Measurements from ENCODE around the gene FNBP1L.
"Not testable (repeated sequence)": the region's sequence is repeated elsewhere in the genome, so short reads cannot be mapped to it uniquely, and the experiment has no call there.

FNBP1L gene

DNA sequence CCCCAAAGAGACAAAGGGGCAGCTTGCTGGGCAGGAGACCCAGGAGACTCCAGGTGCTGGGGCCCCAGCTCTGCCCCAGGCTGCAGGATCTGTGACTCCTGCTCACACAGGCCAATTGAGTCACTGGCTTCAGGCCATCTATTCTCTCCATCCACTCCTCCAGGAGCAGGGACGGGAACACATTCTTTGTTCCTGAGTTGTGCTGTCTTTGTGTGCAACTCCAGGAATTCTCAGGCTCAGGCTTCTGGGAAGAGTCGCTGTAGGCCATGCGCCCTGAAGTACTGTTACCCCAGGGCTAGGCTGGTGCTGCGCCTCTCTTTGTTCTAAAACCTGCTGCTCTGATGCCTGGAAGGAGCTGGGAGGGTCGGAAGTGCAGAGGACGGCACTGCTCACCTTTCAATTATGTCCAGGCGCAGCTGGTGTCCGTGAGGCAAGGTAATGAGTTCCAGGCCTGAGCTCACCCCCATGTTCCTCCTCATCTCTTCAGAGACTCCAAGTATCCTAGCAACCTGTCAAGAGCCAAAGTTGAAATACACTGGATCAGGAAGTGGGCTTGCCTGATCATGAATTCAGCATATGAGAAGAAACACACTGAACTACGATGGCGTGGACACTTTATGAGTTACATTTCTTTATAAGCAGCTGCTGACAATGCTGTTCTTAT is 127.8 kb downstream of the FNBP1L start:
- peak in 1 of 2 experiments; percentile 21 for DNase-seq

DNA sequence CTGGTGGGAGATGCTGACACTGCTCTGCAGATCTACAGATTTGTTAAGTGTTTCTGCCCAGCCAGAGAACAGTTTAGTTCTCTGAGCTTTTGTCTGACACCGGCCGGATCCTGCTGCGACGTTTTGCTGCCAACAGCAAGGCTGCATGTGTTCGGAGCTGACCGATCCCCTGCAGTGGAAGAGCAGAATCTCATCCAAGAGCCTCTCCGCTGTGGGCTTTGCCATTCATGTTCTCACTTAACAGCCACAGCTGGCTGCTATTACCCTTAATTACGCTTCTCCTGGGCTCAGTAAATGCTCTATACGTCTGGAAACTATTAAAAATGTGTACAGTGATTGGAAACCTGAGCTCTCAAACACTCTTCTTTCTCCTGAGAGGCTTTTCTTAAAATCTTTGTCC is 128.4 kb downstream of the FNBP1L start:
- no peak for DNase-seq

GRCh38 chr1:93576746-93577145 is 128.8 kb downstream of the FNBP1L start:
- no peak for DNase-seq

GRCh38 chr1:93577536-93578432 is 129.9 kb downstream of the FNBP1L start:
- DNase-seq, result no peak

GRCh38 chr1:93578433-93578830 is 130.5 kb downstream of the FNBP1L start:
- DNase-seq, result no peak

DNA sequence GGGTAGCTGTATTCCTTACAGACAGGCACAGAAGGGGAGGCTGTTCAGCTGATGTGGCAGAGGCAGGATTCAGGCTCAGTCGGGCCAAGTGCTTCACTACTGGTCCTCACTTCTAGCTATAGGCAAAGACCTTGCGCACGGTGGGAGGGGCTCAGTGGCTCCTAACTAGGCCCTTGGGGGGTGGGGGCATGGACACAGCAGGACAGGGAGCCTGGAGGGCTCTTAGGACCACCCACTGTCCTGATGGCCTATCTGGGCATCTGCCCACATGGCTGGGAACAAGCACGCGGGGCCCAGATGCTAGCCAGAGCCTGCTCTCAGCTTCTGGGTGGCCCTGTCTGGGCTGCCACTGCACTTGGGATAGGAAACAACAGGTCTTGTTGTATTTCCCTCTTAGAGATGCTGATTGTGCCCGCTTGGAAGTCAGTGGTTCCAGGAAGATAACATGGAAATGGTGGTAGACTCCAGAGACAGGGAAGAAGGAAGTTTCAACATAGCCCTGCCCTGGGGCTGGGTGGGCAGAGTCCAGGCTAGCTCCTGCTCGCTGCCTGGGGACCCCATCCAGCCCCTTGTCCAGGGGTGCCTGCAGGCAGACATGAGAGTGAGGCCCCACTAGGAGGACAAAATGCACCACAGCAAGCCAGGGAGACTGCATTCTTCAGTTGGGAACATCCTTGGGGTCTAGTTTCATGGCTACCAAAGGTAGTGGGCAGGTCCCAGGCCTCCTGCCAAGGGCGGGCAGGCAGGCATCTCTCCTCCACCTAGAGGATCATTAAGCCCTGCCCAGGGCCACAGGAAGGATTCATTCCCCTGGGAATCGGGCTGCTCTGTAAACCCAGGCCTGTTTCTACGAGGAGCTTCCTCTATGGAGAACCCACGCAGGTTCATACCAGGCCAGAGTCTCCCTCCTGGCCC is 131.2 kb downstream of the FNBP1L start:
- no peak for DNase-seq

GRCh38 chr1:93579891-93580290 is 132.0 kb downstream of the FNBP1L start:
- no peak for DNase-seq

DNA sequence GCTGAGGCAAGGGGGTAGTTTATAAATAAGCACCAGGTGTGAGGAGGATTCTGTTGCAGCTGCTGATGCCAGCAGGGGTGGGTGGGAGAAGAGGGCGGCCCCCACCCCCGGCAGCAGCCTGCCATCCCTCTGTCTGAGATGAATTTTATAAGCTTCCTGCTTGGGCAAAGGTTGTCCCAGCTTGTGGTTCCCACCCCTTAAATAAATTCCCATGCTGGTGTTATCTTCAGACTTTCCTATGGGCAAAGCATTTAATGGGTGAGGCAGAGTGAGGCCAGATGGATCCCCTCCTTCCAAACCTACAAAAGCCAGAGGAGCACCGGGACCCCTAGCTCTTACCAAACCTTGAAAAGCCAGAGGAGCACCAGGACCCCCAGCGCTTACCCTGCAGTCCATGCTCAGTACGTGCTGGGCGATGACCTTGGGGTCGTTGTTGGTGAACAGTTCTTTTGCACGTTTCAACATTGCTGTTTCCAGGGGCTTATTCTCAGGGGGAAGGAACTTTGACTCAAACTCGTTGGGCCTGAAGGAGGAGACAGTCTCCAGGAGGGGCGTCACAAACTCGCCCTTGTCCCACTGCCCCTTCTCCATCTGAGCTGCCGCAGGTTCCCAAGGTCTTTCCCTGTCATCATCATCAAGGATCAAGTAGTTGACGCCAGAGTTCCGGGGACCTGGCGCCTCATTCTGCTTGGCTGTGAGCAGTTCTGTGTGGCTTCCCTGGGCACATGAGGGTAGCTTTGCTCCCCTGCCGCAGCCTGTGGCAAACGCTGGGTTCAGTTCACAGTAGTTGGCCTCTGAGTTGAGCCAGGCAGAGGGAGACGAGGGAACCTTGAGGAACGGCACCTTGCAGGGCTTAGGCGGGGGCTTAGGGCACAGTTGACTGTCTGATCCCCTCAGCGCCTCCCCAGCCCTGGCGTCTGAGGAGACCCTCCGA is 134.3 kb downstream of the FNBP1L start:
- DNase-seq, result no peak

DNA sequence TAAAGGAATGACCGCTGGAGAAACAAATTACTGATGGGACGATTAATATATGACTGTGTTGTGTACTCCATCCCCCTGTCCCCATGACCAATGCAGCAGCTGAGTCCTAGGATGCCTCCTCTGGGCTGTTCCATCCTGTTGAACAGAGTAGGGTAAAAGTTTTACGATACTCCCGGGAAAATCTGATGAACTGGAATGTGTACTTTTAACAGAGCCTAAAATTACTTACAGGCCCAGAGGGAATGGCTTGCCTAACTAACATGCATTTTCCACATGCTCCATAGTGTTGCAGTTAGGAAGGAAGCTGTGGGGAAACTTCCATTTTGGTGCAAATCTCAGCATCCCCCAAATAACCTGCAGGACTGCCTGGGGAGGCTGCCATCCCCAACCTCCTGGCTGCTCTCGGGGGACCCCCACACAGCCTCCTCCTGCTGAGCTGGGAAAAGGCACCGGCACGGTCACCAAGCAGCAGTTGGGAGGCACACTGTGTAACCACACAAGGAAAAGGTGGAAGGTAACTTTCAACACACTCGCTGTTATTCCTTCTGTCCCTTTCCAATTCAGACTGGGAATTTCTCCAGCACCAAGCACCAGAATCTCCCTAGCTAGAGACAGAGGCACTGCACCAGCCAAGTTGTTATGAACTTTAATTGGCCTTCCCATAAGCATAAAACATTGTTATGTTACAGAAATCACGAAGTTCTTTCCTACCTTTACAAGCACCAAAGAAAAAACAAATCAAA is 136.5 kb downstream of the FNBP1L start:
- no peak for DNase-seq

DNA sequence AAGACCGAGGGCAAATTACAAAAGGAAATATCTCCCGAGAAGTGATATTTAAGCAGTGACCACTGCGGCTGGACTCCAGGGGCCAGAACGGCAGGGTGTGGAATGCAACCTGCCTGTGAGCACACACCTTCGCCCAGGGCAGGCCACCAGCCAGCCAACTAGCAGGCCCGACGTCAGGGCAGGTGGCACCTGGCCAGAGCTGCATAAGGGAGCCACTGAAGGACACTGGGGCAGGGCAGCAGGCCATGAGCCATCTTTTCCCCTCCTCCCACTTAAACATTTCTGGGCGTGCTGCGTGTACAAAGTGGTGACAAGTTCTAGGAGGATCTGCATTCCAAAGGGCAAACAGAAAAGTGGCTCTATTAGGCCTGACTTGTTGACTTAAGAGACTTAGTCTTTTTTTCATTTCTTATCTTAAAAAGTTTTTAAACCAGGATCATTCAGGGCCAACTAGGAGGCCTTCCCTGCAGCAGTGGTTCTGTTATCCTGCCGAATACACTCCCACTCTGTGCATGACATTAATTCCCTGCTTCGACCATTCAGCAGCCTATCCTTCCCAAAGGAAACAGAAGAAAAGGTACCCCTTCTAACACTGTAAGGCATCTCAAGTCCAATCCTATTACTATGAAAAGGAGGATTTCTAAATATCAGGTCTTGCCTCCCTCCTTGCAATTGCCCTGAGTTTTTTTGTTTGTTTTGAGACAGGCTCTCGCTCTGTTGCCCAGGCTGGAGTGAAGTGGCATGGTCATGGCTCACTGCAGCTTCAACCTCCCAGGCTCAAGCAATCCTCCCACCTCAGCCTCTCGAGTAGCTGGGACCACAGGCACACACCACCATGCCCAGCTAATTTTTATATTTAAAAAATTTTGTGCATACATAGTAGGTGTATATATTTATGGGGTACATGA is 137.4 kb downstream of the FNBP1L start:
- DNase-seq, result no peak

DNA sequence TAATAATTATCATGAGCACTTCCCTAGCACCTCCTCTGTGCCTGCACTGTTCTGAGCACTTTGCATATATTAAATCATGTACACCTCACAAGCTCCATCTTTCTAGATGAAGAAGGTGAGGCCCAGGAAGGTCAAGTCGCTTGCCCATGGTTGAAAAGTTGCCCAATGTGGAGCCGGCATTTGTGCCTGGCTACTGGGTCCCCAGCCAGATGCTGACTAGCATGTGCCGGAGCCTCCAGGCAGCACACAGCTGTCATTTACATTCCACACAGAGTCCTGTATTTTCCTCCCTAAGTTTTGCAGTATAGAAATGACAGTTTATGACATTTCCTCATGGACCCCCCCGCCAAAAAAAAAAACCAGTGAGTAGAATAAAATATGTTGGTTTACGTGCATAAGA is 139.4 kb downstream of the FNBP1L start:
- no peak for DNase-seq

- DNase-seq, result no peak
These were observed 140.3 kb downstream of the FNBP1L start for GRCh38 chr1:93588206-93588605.

DNA sequence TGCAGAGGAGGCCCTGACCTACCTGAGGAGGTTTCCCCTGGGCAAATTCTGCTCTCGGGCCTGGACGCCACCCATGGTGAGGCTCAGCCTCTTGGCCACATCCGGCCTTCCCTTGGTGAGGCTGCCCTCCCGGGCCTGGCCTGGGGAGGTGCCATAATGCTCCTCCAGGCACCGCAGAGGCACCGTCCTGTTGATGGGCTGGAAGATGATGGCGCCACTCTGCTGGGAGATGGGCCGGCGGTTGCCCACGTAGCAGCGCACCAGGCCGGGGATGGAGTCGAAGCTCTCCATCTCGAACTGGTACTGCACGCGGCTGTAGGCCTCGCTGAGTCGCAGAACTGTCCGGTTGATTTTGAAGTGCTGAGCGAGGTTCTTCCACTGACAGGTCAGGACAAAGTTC is 141.0 kb downstream of the FNBP1L start:
- no peak for DNase-seq

DNA sequence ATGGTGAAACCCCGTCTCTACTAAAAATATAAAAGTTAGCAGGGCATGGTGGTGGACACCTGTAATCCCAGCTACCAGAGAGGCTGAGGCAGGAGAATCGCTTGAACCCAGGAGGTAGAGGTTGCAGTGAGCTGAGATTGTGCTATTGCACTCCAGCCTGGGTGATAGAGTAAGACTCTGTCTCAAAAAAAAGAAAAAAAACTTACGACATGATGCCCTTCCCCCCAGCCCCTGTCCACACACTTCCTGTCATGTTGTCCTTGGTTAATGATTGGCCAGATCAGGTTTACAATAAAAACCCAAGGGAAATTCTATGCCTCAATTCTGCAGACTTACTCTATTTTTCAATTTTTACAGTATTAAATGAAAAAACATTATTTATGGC is 143.4 kb downstream of the FNBP1L start:
- DNase-seq, result not testable (repeated sequence)

- DNase-seq, result peak; percentile 80 to 91
These were observed 144.0 kb downstream of the FNBP1L start for GRCh38 chr1:93591676-93592550.

DNA sequence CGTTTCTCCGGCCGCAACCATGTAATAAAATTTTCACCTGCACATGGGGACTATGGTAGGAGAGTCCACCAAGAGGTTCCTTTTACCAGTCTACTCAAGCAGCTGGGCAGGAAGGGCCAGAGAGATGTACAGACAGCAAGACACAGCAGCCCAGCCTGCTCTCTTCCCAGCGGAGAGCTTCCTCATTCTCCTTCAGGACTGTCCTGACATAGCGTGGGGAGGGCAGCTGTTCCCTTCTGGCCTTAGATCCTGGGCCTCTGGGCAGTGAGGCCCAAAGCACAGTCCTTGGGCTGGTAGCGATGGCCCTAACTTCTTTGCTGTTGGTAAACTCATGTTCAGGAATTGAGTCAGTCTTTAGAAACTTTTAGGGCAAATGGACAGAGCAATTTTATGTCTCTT is 144.6 kb downstream of the FNBP1L start:
- no peak for DNase-seq

DNA sequence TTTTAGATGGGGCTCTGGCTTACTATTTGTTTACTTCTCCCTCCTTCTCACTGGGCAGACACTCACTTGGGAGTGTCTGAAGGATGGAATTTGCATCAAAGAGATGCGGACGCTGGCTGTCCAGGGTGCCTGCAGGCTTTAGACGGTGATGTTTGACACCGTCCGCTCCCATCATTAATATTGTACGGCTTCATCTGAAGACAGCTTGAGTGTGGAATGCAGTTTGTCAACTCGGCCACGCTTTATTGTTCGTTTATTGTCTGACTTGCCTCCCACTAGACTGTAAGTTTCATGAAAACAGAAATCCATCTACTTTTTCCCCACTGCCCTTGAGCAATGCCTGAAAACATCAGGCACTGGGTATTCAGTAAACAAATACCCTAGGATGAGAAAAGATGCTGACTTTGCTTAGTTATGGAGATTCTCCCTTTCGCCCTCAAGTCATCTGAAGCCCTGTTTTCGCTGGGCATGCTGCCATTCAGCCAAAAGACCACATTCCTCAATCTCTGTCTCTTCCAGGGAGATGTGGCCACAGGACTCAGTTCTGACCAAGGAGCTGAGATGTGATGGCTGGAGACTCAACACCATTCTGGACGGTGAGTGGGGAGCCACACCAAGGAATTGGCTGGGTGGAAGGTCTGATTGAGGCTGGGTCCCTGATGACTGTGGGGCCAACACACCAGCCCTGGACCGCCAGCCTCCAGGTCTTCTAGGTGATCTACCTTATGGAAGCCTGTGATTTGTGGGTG is 146.1 kb downstream of the FNBP1L start:
- DNase-seq, result no peak

- DNase-seq, result no peak
These were observed 146.6 kb downstream of the FNBP1L start for GRCh38 chr1:93594603-93594880.

- no peak for DNase-seq
These were observed 147.3 kb downstream of the FNBP1L start for GRCh38 chr1:93595266-93595665.
